NCI-H2171 treated with DMSO at 0.1 percent for 48 hours (cell line): ENCODE results near the gene AUTS2.

Experiments
- DNase-seq: peaks from one replicate; lab custom pipeline; 2025; lab: John Stamatoyannopoulos, UW

AUTS2 gene

GRCh38 chr7:70744492-70744891, 1146.2 kb downstream of the AUTS2 start:
- DNase-seq: no peak

GRCh38 chr7:70749831-70750230, 1151.6 kb downstream of the AUTS2 start:
- DNase-seq: no peak

- DNase-seq: no peak
Measured at GRCh38 chr7:70751895-70752294, 1153.6 kb downstream of the AUTS2 start.

- no peak for DNase-seq
Measured at GRCh38 chr7:70752794-70753241, 1154.5 kb downstream of the AUTS2 start.

- DNase-seq: no peak
Measured at GRCh38 chr7:70756789-70757188, 1158.5 kb downstream of the AUTS2 start.

- DNase-seq: no peak
Measured at GRCh38 chr7:70758646-70759045, 1160.4 kb downstream of the AUTS2 start.

GRCh38 chr7:70759674-70760073, 1161.4 kb downstream of the AUTS2 start:
- no peak for DNase-seq

- DNase-seq: no peak
Measured at GRCh38 chr7:70761711-70762328, 1163.5 kb downstream of the AUTS2 start.

- DNase-seq: no peak
Measured at GRCh38 chr7:70762696-70763095, 1164.4 kb downstream of the AUTS2 start.

- no peak for DNase-seq
Measured at GRCh38 chr7:70763961-70764691, 1165.9 kb downstream of the AUTS2 start.

- DNase-seq: no peak
Measured at GRCh38 chr7:70764701-70765208, 1166.5 kb downstream of the AUTS2 start.

GRCh38 chr7:70765651-70766050, 1167.4 kb downstream of the AUTS2 start:
- no peak for DNase-seq

- no peak for DNase-seq
Measured at GRCh38 chr7:70766109-70766508, 1167.8 kb downstream of the AUTS2 start.

GRCh38 chr7:70766694-70767093, 1168.4 kb downstream of the AUTS2 start:
- DNase-seq: no peak

GRCh38 chr7:70770154-70770553, 1171.9 kb downstream of the AUTS2 start:
- DNase-seq: no peak

- DNase-seq: no peak
Measured at GRCh38 chr7:70771451-70771850, 1173.2 kb downstream of the AUTS2 start.

GRCh38 chr7:70772891-70773290, 1174.6 kb downstream of the AUTS2 start:
- no peak for DNase-seq

GRCh38 chr7:70773406-70773805, 1175.1 kb downstream of the AUTS2 start:
- no peak for DNase-seq

GRCh38 chr7:70774950-70775527, 1176.8 kb downstream of the AUTS2 start:
- no peak for DNase-seq

- no peak for DNase-seq
Measured at GRCh38 chr7:70775570-70776156, 1177.4 kb downstream of the AUTS2 start.

GRCh38 chr7:70776627-70777101, 1178.4 kb downstream of the AUTS2 start:
- no peak for DNase-seq

GRCh38 chr7:70777251-70777650, 1179.0 kb downstream of the AUTS2 start:
- DNase-seq: no peak

- DNase-seq: no peak
Measured at GRCh38 chr7:70778585-70778984, 1180.3 kb downstream of the AUTS2 start.
